Measurements from ENCODE around the gene MBD4. TPM values are rescaled to one million over a fixed set of nuclear protein-coding genes. Genes with fewer than 3 reads are reported as not detected.

Gene MBD4
- total RNA-seq, 4 donors from 2014 or later: 15.0 to 34.4 (median 30.4) TPM

- no peaks in the 10 kb centered on the region for H3K27me3 ChIP-seq
- DNase-seq: no peak
- no peaks in the 10 kb centered on the region for H3K36me3 ChIP-seq
- H3K4me3 ChIP-seq: no peak overlapping the region
- in situ Hi-C loops (cut with MboI; ENCODE audit: low pct_ligation_motif_present in 1 of 4, low pct_unique_long_range_greater_than_20kb in 1 of 4, low sequenced_read_pairs in 3 of 4) (no loop called here), intact Hi-C loops (cut with DNase I; ENCODE audit: low total_unique reads) (no loop called here)
- no peaks in the 10 kb centered on the region for H3K9me3 ChIP-seq
- TF ChIP-seq POLR2A (IDR thresholded peaks at IDR 0.05): no peak
- no peak for TF ChIP-seq POLR2AphosphoS5 (IDR thresholded peaks at IDR 0.05)
- TF ChIP-seq CTCF (IDR thresholded peaks at IDR 0.05): no peak
- no peak for TF ChIP-seq EP300 (IDR thresholded peaks at IDR 0.05; ENCODE audit: low read depth)
- peak overlapping the region in 2 of 4 donors; percentile 27 to 45 for H3K27ac ChIP-seq
- 82 to 86% methylated on average over 8 to 14 of the region's 14 CpGs for WGBS, 2 donors (ENCODE audit: low coverage in 1 of 2)
- peaks cover 0 to 5% (median 1%) of the 10 kb centered on the region in 4 donors for H3K4me1 ChIP-seq
Observed at GRCh38 chr3:129418041-129418973, 21.4 kb downstream of the MBD4 start.

GRCh38 chr3:129417326-129417725, 22.4 kb downstream of the MBD4 start:
- Histone ChIP-seq H3K27ac (peak overlapping the region in 2 of 4 donors; percentile 27 to 45), H3K27me3 (no peaks in the 10 kb centered on the region), H3K9me3 (no peaks in the 10 kb centered on the region), H3K4me1 (peaks cover 0 to 7% (median 2%) of the 10 kb centered on the region in 4 donors), H3K4me3 (no peak overlapping the region), H3K36me3 (no peaks in the 10 kb centered on the region)
- TF ChIP-seq POLR2AphosphoS5 (IDR thresholded peaks at IDR 0.05) (no peak), CTCF (IDR thresholded peaks at IDR 0.05) (no peak), EP300 (IDR thresholded peaks at IDR 0.05; ENCODE audit: low read depth) (no peak), POLR2A (IDR thresholded peaks at IDR 0.05) (no peak)
- intact Hi-C loops (cut with DNase I; ENCODE audit: low total_unique reads) (no loop called here), in situ Hi-C loops (cut with MboI; ENCODE audit: low pct_ligation_motif_present in 1 of 4, low pct_unique_long_range_greater_than_20kb in 1 of 4, low sequenced_read_pairs in 3 of 4) (no loop called here)
- DNase-seq: no peak
- 61 to 63% methylated on average over 1 of the region's 1 CpG for WGBS, 2 donors (ENCODE audit: low coverage in 1 of 2)

- TF ChIP-seq EP300 (IDR thresholded peaks at IDR 0.05; ENCODE audit: low read depth): no peak
- no peak for TF ChIP-seq POLR2A (IDR thresholded peaks at IDR 0.05)
- no peak for TF ChIP-seq CTCF (IDR thresholded peaks at IDR 0.05)
- no peak for TF ChIP-seq POLR2AphosphoS5 (IDR thresholded peaks at IDR 0.05)
- intact Hi-C loops (cut with DNase I; ENCODE audit: low total_unique reads): no loop called here
- H3K36me3 ChIP-seq: no peaks in the 10 kb centered on the region
- no peak for DNase-seq
- no peak overlapping the region for H3K27ac ChIP-seq
- H3K9me3 ChIP-seq: no peaks in the 10 kb centered on the region
- no peaks in the 10 kb centered on the region for H3K27me3 ChIP-seq
- 58 to 79% methylated on average over 4 of the region's 4 CpGs for WGBS, 2 donors (ENCODE audit: low coverage in 1 of 2)
- H3K4me1 ChIP-seq: peaks cover 0 to 7% (median 2%) of the 10 kb centered on the region in 4 donors
- in situ Hi-C loops (cut with MboI; ENCODE audit: low pct_ligation_motif_present in 1 of 4, low pct_unique_long_range_greater_than_20kb in 1 of 4, low sequenced_read_pairs in 3 of 4): no loop called here
- H3K4me3 ChIP-seq: no peak overlapping the region
Observed at GRCh38 chr3:129416415-129416814, 23.3 kb downstream of the MBD4 start.

- no peak for TF ChIP-seq POLR2A (IDR thresholded peaks at IDR 0.05)
- TF ChIP-seq POLR2AphosphoS5 (IDR thresholded peaks at IDR 0.05): no peak
- no peak for TF ChIP-seq EP300 (IDR thresholded peaks at IDR 0.05; ENCODE audit: low read depth)
- no peak for TF ChIP-seq CTCF (IDR thresholded peaks at IDR 0.05)
- no peaks in the 10 kb centered on the region for H3K36me3 ChIP-seq
- in situ Hi-C loops (cut with MboI; ENCODE audit: low pct_ligation_motif_present in 1 of 4, low pct_unique_long_range_greater_than_20kb in 1 of 4, low sequenced_read_pairs in 3 of 4) (no loop called here), intact Hi-C loops (cut with DNase I; ENCODE audit: low total_unique reads) (no loop called here)
- H3K27ac ChIP-seq: no peak overlapping the region
- no peaks in the 10 kb centered on the region for H3K9me3 ChIP-seq
- WGBS, 2 donors (ENCODE audit: low coverage in 1 of 2): 83 to 95% methylated on average over 2 to 6 of the region's 6 CpGs
- no peak for DNase-seq
- H3K4me1 ChIP-seq: peaks cover 0 to 7% (median 2%) of the 10 kb centered on the region in 4 donors
- H3K27me3 ChIP-seq: no peaks in the 10 kb centered on the region
- no peak overlapping the region for H3K4me3 ChIP-seq
Observed at GRCh38 chr3:129415830-129416229, 23.9 kb downstream of the MBD4 start.
